Karpas-422 (cell line): ENCODE data around the gene ZNF70. TPM values are rescaled to one million over a fixed set of nuclear protein-coding genes. Genes with fewer than 3 reads are reported as not detected.
A peak's percentile ranks its signal among the peaks of the same experiment; 100 is the strongest.

ENCODE experiments used
- DNase-seq: peaks from one replicate; pipeline ENCODE4 v3.0.0-alpha.2; 2015
- H2AFZ ChIP-seq: fragments of 200-600 bp; sonication (generic); 2 replicates; pipeline ENCODE4 v1.6.1; 2014; ENCODE audit warnings: antibody characterized with exemption, low read length, mixed read lengths
- H3K27ac ChIP-seq: fragments of 200-600 bp; sonication (generic); 2 replicates; pipeline ENCODE4 v1.5.1; 2014; ENCODE audit warnings: mild to moderate bottlenecking, low read length, moderate library complexity
- H3K27me3 ChIP-seq: fragments of 200-600 bp; sonication (generic); 2 replicates; pipeline ENCODE4 v1.6.1; 2014; ENCODE audit warnings: low read length, mixed read lengths
- H3K36me3 ChIP-seq: fragments of 200-600 bp; sonication (generic); 2 replicates; pipeline ENCODE4 v1.6.1; 2014; ENCODE audit warnings: low read length, mixed read lengths; ENCODE audit not compliant: insufficient read depth
- H3K4me1 ChIP-seq: fragments of 200-600 bp; sonication (generic); 2 replicates; pipeline ENCODE4 v1.6.1; 2014; ENCODE audit warnings: mild to moderate bottlenecking, low read length, mixed read lengths
- H3K4me2 ChIP-seq: fragments of 200-600 bp; sonication (generic); 2 replicates; pipeline ENCODE4 v1.6.1; 2014; ENCODE audit warnings: low read length, low read depth, mild to moderate bottlenecking; ENCODE audit not compliant: poor library complexity, severe bottlenecking
- H3K4me3 ChIP-seq: fragments of 200-600 bp; sonication (generic); 2 replicates; pipeline ENCODE4 v1.5.1; 2014; ENCODE audit warnings: mild to moderate bottlenecking, antibody characterized with exemption, low read length, mixed read lengths
- H3K79me2 ChIP-seq: fragments of 200-600 bp; sonication (generic); 2 replicates; pipeline ENCODE4 v1.6.1; 2014; ENCODE audit warnings: mild to moderate bottlenecking, low read length, mixed read lengths
- H3K9ac ChIP-seq: fragments of 200-600 bp; sonication (generic); 2 replicates; pipeline ENCODE4 v1.6.0; 2014; ENCODE audit warnings: low read length
- H3K9me2 ChIP-seq: fragments of 200-600 bp; sonication (generic), shearing (Covaris generic); replicated peaks from 2 replicates; pipeline ENCODE4 v1.6.0; 2014; ENCODE audit warnings: mild to moderate bottlenecking, low read length, moderate library complexity; ENCODE audit not compliant: insufficient read depth
- H3K9me3 ChIP-seq: fragments of 300-700, 200-600 bp; sonication (generic); 2 replicates; pipeline ENCODE4 v1.6.1; 2014; ENCODE audit warnings: low read length, mixed read lengths
- H4K20me1 ChIP-seq: fragments of 200-600 bp; sonication (generic); 2 replicates; pipeline ENCODE4 v1.6.1; 2014; ENCODE audit warnings: mild to moderate bottlenecking, antibody characterized with exemption, low read length, low read depth; ENCODE audit not compliant: insufficient read depth
- total RNA-seq: library from RNA; depleted of rRNA; stranded (reverse); fragments of >200 nt; shearing (Covaris generic); gene quantifications from 2 replicates; pipeline ENCODE4 v1.2.3, GENCODE V29; 2014; ENCODE audit warnings: low replicate concordance

The ZNF70 gene
- total RNA-seq, 1 experiment from 2014 or later: 8.5 TPM

- Histone ChIP-seq H4K20me1 (peaks cover 16% of the 10 kb centered on the region), H3K9me3 (no peaks in the 10 kb centered on the region), H2AFZ (no peak within 1 kb of the TSS), H3K4me1 (peaks cover 81% of the 10 kb centered on the region), H3K27me3 (no peaks in the 10 kb centered on the region), H3K4me3 (peak within 1 kb of the TSS; percentile 88), H3K9ac (peak within 1 kb of the TSS; percentile 99), H3K79me2 (peaks cover 23% of the 10 kb centered on the region), H3K27ac (peak within 1 kb of the TSS; percentile 97), H3K9me2 (no peaks in the 10 kb centered on the region), H3K4me2 (peak within 1 kb of the TSS; percentile 87), H3K36me3 (peaks cover 28% of the 10 kb centered on the region)
- peak; percentile 96 for DNase-seq
These were observed 17.0 kb upstream of the ZNF70 start, which contains the start of gene CHCHD10 for GRCh38 chr22:23767673-23768548. Gene CHCHD10 (minus strand): TSS chr22:23767972. CDS start chr22:23767874, 98 bp downstream.

- Histone ChIP-seq H3K79me2 (peaks cover 23% of the 10 kb centered on the region), H2AFZ (no peak overlapping the region), H3K4me2 (peak overlapping the region; percentile 87), H3K9me3 (no peaks in the 10 kb centered on the region), H3K9me2 (no peaks in the 10 kb centered on the region), H3K9ac (peak overlapping the region; percentile 99), H4K20me1 (peaks cover 16% of the 10 kb centered on the region), H3K4me1 (peaks cover 83% of the 10 kb centered on the region), H3K4me3 (peak overlapping the region; percentile 88), H3K27ac (peak overlapping the region; percentile 97), H3K36me3 (peaks cover 28% of the 10 kb centered on the region), H3K27me3 (no peaks in the 10 kb centered on the region)
- DNase-seq: no peak
These were observed 16.4 kb upstream of the ZNF70 start for GRCh38 chr22:23767303-23767672.

- H3K9me3 ChIP-seq: no peaks in the 10 kb centered on the region
- peaks cover 28% of the 10 kb centered on the region for H3K36me3 ChIP-seq
- no peaks in the 10 kb centered on the region for H3K9me2 ChIP-seq
- H3K79me2 ChIP-seq: peaks cover 23% of the 10 kb centered on the region
- H3K4me3 ChIP-seq: peak overlapping the region; percentile 88; the same call in 1 of the 2 replicates
- no peak overlapping the region for H2AFZ ChIP-seq
- H3K4me1 ChIP-seq: peaks cover 68% of the 10 kb centered on the region
- peak overlapping the region; percentile 97 for H3K27ac ChIP-seq
- H3K27me3 ChIP-seq: no peaks in the 10 kb centered on the region
- peak overlapping the region; percentile 87 for H3K4me2 ChIP-seq
- DNase-seq: peak; percentile 47
- H4K20me1 ChIP-seq: peaks cover 16% of the 10 kb centered on the region
- peak overlapping the region; percentile 99 for H3K9ac ChIP-seq
These were observed 14.3 kb upstream of the ZNF70 start for GRCh38 chr22:23764899-23765881.

DNA sequence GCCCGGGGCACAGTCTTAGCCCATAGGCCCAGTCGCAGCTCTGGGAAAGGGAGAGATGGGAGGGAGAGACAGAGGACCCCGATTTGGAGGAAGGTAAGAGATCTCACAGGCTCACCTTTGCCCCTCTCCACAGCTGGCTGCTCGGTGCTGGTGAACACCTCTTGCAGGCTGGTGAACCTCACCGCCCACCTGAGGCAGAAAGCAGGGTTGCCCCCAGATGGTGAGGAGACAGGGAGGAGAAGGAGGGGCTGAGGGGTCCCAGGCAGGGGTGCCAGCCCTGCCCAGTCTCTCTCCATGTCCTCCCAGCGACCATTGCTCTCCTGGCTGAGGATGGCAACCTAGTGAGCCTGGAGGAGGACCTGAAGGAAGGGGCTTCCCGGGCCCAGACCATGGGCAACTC lies 13.0 kb upstream of the ZNF70 start:
- H3K79me2 ChIP-seq: peaks cover 23% of the 10 kb centered on the region
- no peaks in the 10 kb centered on the region for H3K9me2 ChIP-seq
- H3K9ac ChIP-seq: peak overlapping the region; percentile 99
- H3K4me1 ChIP-seq: peaks cover 59% of the 10 kb centered on the region
- peak overlapping the region; percentile 88; the same call in 1 of the 2 replicates for H3K4me3 ChIP-seq
- H3K9me3 ChIP-seq: no peaks in the 10 kb centered on the region
- no peaks in the 10 kb centered on the region for H3K27me3 ChIP-seq
- H4K20me1 ChIP-seq: peaks cover 16% of the 10 kb centered on the region
- no peak overlapping the region for H2AFZ ChIP-seq
- H3K36me3 ChIP-seq: peaks cover 28% of the 10 kb centered on the region
- H3K27ac ChIP-seq: peak overlapping the region; percentile 97
- peak; percentile 61 for DNase-seq
- H3K4me2 ChIP-seq: peak overlapping the region; percentile 87

- peak overlapping the region; percentile 97 for H3K27ac ChIP-seq
- H3K9me3 ChIP-seq: no peaks in the 10 kb centered on the region
- H3K9me2 ChIP-seq: no peaks in the 10 kb centered on the region
- DNase-seq: peak; percentile 68
- peaks cover 28% of the 10 kb centered on the region for H3K36me3 ChIP-seq
- H2AFZ ChIP-seq: no peak overlapping the region
- H3K79me2 ChIP-seq: peaks cover 23% of the 10 kb centered on the region
- peak overlapping the region; percentile 99 for H3K9ac ChIP-seq
- peak overlapping the region; percentile 88; the same call in 1 of the 2 replicates for H3K4me3 ChIP-seq
- H4K20me1 ChIP-seq: peaks cover 16% of the 10 kb centered on the region
- H3K4me2 ChIP-seq: peak overlapping the region; percentile 87
- H3K27me3 ChIP-seq: no peaks in the 10 kb centered on the region
- peaks cover 57% of the 10 kb centered on the region for H3K4me1 ChIP-seq
These were observed 12.7 kb upstream of the ZNF70 start for GRCh38 chr22:23763579-23763945.

GRCh38 chr22:23762842-23763578 lies 12.1 kb upstream of the ZNF70 start, which contains the start of gene C22orf15:
Gene C22orf15 (plus strand): TSS chr22:23762990. CDS start chr22:23763307, 317 bp downstream.
- Histone ChIP-seq H2AFZ (no peak within 1 kb of the TSS), H3K79me2 (peaks cover 21% of the 10 kb centered on the region), H3K9me3 (no peaks in the 10 kb centered on the region), H3K4me2 (peak within 1 kb of the TSS; percentile 87), H3K9ac (peak within 1 kb of the TSS; percentile 99), H4K20me1 (peaks cover 16% of the 10 kb centered on the region), H3K27me3 (no peaks in the 10 kb centered on the region), H3K27ac (peak within 1 kb of the TSS; percentile 97), H3K4me1 (peaks cover 60% of the 10 kb centered on the region), H3K36me3 (peaks cover 28% of the 10 kb centered on the region), H3K9me2 (no peaks in the 10 kb centered on the region), H3K4me3 (peak within 1 kb of the TSS; percentile 88; the same call in 1 of the 2 replicates)
- DNase-seq: peak; percentile 71

DNA sequence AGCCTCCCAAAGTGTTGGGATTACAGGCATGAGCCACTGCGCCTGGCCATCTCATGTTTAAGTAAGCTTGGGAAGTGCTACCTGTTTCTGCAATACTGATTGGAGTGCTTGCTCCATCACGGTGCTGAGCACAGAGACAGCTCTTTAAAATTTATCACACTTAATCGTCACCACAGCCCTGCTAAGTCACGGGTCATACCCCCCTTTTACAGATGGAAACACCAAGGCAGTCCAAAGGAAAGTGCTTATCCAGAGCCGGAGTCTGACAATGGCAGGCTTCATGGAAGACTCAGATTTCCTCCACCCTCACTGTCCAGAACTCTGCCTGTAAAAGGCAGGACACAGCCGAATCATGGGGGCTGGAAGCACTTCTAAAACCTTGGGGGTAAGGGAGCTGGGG lies 9.1 kb upstream of the ZNF70 start:
- no peaks in the 10 kb centered on the region for H3K9me3 ChIP-seq
- no peaks in the 10 kb centered on the region for H3K9me2 ChIP-seq
- H3K27me3 ChIP-seq: no peaks in the 10 kb centered on the region
- H3K27ac ChIP-seq: peak overlapping the region; percentile 55
- peak; percentile 42 for DNase-seq
- H3K4me1 ChIP-seq: peaks cover 69% of the 10 kb centered on the region
- H4K20me1 ChIP-seq: peaks cover 6% of the 10 kb centered on the region; the same call in 1 of the 2 replicates
- peaks cover 10% of the 10 kb centered on the region; the same call in 1 of the 2 replicates for H3K36me3 ChIP-seq
- H2AFZ ChIP-seq: no peak overlapping the region
- H3K4me2 ChIP-seq: no peak overlapping the region
- H3K79me2 ChIP-seq: no peaks in the 10 kb centered on the region; the same call in 1 of the 2 replicates
- no peak overlapping the region for H3K9ac ChIP-seq
- H3K4me3 ChIP-seq: no peak overlapping the region
